ENCODE results near the gene SLC22A12.

The SLC22A12 gene

GRCh38 chr11:64624883-64625481, 34.0 kb downstream of the SLC22A12 start:
- no peak for DNase-seq (ENCODE audit: low read depth in 2 of 2)

GRCh38 chr11:64626637-64627036, 35.6 kb downstream of the SLC22A12 start:
- DNase-seq (ENCODE audit: low read depth in 2 of 2), result no peak

- DNase-seq (ENCODE audit: low read depth in 2 of 2), result no peak
Observed at GRCh38 chr11:64627371-64627770, 36.4 kb downstream of the SLC22A12 start.

GRCh38 chr11:64628596-64628995, 37.6 kb downstream of the SLC22A12 start:
- DNase-seq (ENCODE audit: low read depth in 2 of 2), result no peak

- no peak for DNase-seq (ENCODE audit: low read depth in 2 of 2)
Observed at GRCh38 chr11:64629103-64629502, 38.1 kb downstream of the SLC22A12 start.

- DNase-seq (ENCODE audit: low read depth in 2 of 2), result no peak
Observed at GRCh38 chr11:64629796-64630562, 39.0 kb downstream of the SLC22A12 start.

- DNase-seq (ENCODE audit: low read depth in 2 of 2), result no peak
Observed at GRCh38 chr11:64631675-64632074, 40.7 kb downstream of the SLC22A12 start.

GRCh38 chr11:64632237-64632636, 41.2 kb downstream of the SLC22A12 start:
- no peak for DNase-seq (ENCODE audit: low read depth in 2 of 2)

GRCh38 chr11:64632654-64633053, 41.6 kb downstream of the SLC22A12 start:
- DNase-seq (ENCODE audit: low read depth in 2 of 2), result no peak

GRCh38 chr11:64633555-64634159, 42.6 kb downstream of the SLC22A12 start:
- DNase-seq (ENCODE audit: low read depth in 2 of 2), result no peak

- DNase-seq (ENCODE audit: low read depth in 2 of 2), result no peak
Observed at GRCh38 chr11:64637334-64638017, 46.5 kb downstream of the SLC22A12 start.

GRCh38 chr11:64638018-64638665, 47.1 kb downstream of the SLC22A12 start:
- no peak for DNase-seq (ENCODE audit: low read depth in 2 of 2)

- DNase-seq (ENCODE audit: low read depth in 2 of 2), result no peak
Observed at GRCh38 chr11:64638829-64639228, 47.8 kb downstream of the SLC22A12 start.

GRCh38 chr11:64639885-64640284, 48.9 kb downstream of the SLC22A12 start:
- DNase-seq (ENCODE audit: low read depth in 2 of 2), result no peak

GRCh38 chr11:64641596-64642417, 50.8 kb downstream of the SLC22A12 start:
- DNase-seq (ENCODE audit: low read depth in 2 of 2), result no peak

- DNase-seq (ENCODE audit: low read depth in 2 of 2), result no peak
Observed at GRCh38 chr11:64642418-64642735, 51.4 kb downstream of the SLC22A12 start.

- DNase-seq (ENCODE audit: low read depth in 2 of 2), result no peak
Observed at GRCh38 chr11:64642871-64643255, 51.8 kb downstream of the SLC22A12 start.

- DNase-seq (ENCODE audit: low read depth in 2 of 2), result no peak
Observed at GRCh38 chr11:64643256-64643881, 52.3 kb downstream of the SLC22A12 start.

GRCh38 chr11:64643920-64644646, 53.1 kb downstream of the SLC22A12 start:
- no peak for DNase-seq (ENCODE audit: low read depth in 2 of 2)

- no peak for DNase-seq (ENCODE audit: low read depth in 2 of 2)
Observed at GRCh38 chr11:64644647-64645275, 53.7 kb downstream of the SLC22A12 start.

All from stimulated activated CD8-positive, alpha-beta memory T cell treated with anti-CD3 and anti-CD28 coated beads, Interleukin-7, amount 100 ng/mL, for 4 hours (primary cell).